Measurements from ENCODE around the gene SLC6A13. TPM values are rescaled to one million over a fixed set of nuclear protein-coding genes. Genes with fewer than 3 reads are reported as not detected.
"Not testable (repeated sequence)": the region's sequence is repeated elsewhere in the genome, so short reads cannot be mapped to it uniquely, and the experiment has no call there.

The SLC6A13 gene
- total RNA-seq, 1 donor from 2014 or later, result 0.44 TPM

- not testable (repeated sequence) for H3K4me3 Mint-ChIP-seq; H3K27me3 Mint-ChIP-seq (ENCODE audit: insufficient read depth)
These were observed 45.6 kb downstream of the SLC6A13 start for GRCh38 chr12:217029-217428.

GRCh38 chr12:215116-215515, 47.5 kb downstream of the SLC6A13 start:
- no peak overlapping the region for H3K4me3 Mint-ChIP-seq
- intact Hi-C loops (cut with micrococcal nuclease), result no loop called here
- no peaks in the 10 kb centered on the region for H3K9me3 Mint-ChIP-seq
- H3K27me3 Mint-ChIP-seq (ENCODE audit: insufficient read depth), result peaks cover 1% of the 10 kb centered on the region
- no peak for DNase-seq (ENCODE audit: low spot score)
- H3K27ac Mint-ChIP-seq, result no peak overlapping the region
- H3K36me3 Mint-ChIP-seq (ENCODE audit: low read depth), result no peaks in the 10 kb centered on the region
- no peaks in the 10 kb centered on the region for H3K4me1 Mint-ChIP-seq (ENCODE audit: low read depth)

More at GRCh38 chr12:217029-217428, 45.6 kb downstream of the SLC6A13 start:
- DNase-seq (ENCODE audit: low spot score); H3K27ac Mint-ChIP-seq; H3K36me3 Mint-ChIP-seq (ENCODE audit: low read depth); H3K9me3 Mint-ChIP-seq; H3K4me1 Mint-ChIP-seq (ENCODE audit: low read depth); intact Hi-C loops (cut with micrococcal nuclease): not testable (repeated sequence)

- intact Hi-C loops (cut with micrococcal nuclease), result no loop called here
- H3K9me3 Mint-ChIP-seq, result no peaks in the 10 kb centered on the region
- no peak within 1 kb of the TSS for H3K27ac Mint-ChIP-seq
- H3K4me3 Mint-ChIP-seq, result no peak within 1 kb of the TSS
- H3K27me3 Mint-ChIP-seq (ENCODE audit: insufficient read depth), result peaks cover 2% of the 10 kb centered on the region
- H3K4me1 Mint-ChIP-seq (ENCODE audit: low read depth), result no peaks in the 10 kb centered on the region
- no peak for DNase-seq (ENCODE audit: low spot score)
- no peaks in the 10 kb centered on the region for H3K36me3 Mint-ChIP-seq (ENCODE audit: low read depth)
These were observed 48.5 kb downstream of the SLC6A13 start, which contains the start of gene SLC6A12 for GRCh38 chr12:214003-214741. Gene SLC6A12 (minus strand): TSS chr12:214157. CDS start chr12:209986, 4,171 bp downstream.

- H3K27me3 Mint-ChIP-seq (ENCODE audit: insufficient read depth), result peaks cover 4% of the 10 kb centered on the region
- no peak for DNase-seq (ENCODE audit: low spot score)
- intact Hi-C loops (cut with micrococcal nuclease), result no loop called here
- no peak overlapping the region for H3K4me3 Mint-ChIP-seq
- H3K4me1 Mint-ChIP-seq (ENCODE audit: low read depth), result no peaks in the 10 kb centered on the region
- H3K9me3 Mint-ChIP-seq, result no peaks in the 10 kb centered on the region
- no peaks in the 10 kb centered on the region for H3K36me3 Mint-ChIP-seq (ENCODE audit: low read depth)
- no peak overlapping the region for H3K27ac Mint-ChIP-seq
These were observed 49.1 kb downstream of the SLC6A13 start for GRCh38 chr12:213527-213932.

- Mint-ChIP-seq H3K9me3 (no peaks in the 10 kb centered on the region), H3K36me3 (ENCODE audit: low read depth) (no peaks in the 10 kb centered on the region), H3K27ac (no peak overlapping the region), H3K27me3 (ENCODE audit: insufficient read depth) (peaks cover 4% of the 10 kb centered on the region), H3K4me3 (no peak overlapping the region), H3K4me1 (ENCODE audit: low read depth) (no peaks in the 10 kb centered on the region)
- intact Hi-C loops (cut with micrococcal nuclease), result no loop called here
- no peak for DNase-seq (ENCODE audit: low spot score)
These were observed 49.7 kb downstream of the SLC6A13 start for GRCh38 chr12:212715-213526.

- H3K27me3 Mint-ChIP-seq (ENCODE audit: insufficient read depth), result peaks cover 4% of the 10 kb centered on the region
- no peaks in the 10 kb centered on the region for H3K36me3 Mint-ChIP-seq (ENCODE audit: low read depth)
- H3K4me3 Mint-ChIP-seq, result no peak overlapping the region
- H3K4me1 Mint-ChIP-seq (ENCODE audit: low read depth), result no peaks in the 10 kb centered on the region
- H3K27ac Mint-ChIP-seq, result no peak overlapping the region
- intact Hi-C loops (cut with micrococcal nuclease), result no loop called here
- H3K9me3 Mint-ChIP-seq, result no peaks in the 10 kb centered on the region
- DNase-seq (ENCODE audit: low spot score), result no peak
These were observed 50.3 kb downstream of the SLC6A13 start for GRCh38 chr12:212415-212714.

GRCh38 chr12:211639-212414, 50.8 kb downstream of the SLC6A13 start:
- intact Hi-C loops (cut with micrococcal nuclease), result no loop called here
- Mint-ChIP-seq H3K4me3 (no peak overlapping the region), H3K36me3 (ENCODE audit: low read depth) (no peaks in the 10 kb centered on the region), H3K27me3 (ENCODE audit: insufficient read depth) (peaks cover 2% of the 10 kb centered on the region), H3K4me1 (ENCODE audit: low read depth) (no peaks in the 10 kb centered on the region), H3K9me3 (no peaks in the 10 kb centered on the region), H3K27ac (no peak overlapping the region)
- DNase-seq (ENCODE audit: low spot score), result no peak

GRCh38 chr12:211142-211465, 51.5 kb downstream of the SLC6A13 start:
- DNase-seq (ENCODE audit: low spot score), result no peak
- no peaks in the 10 kb centered on the region for H3K36me3 Mint-ChIP-seq (ENCODE audit: low read depth)
- no peaks in the 10 kb centered on the region for H3K4me1 Mint-ChIP-seq (ENCODE audit: low read depth)
- H3K27me3 Mint-ChIP-seq (ENCODE audit: insufficient read depth), result peaks cover 2% of the 10 kb centered on the region
- intact Hi-C loops (cut with micrococcal nuclease), result no loop called here
- no peaks in the 10 kb centered on the region for H3K9me3 Mint-ChIP-seq
- H3K4me3 Mint-ChIP-seq, result no peak overlapping the region
- no peak overlapping the region for H3K27ac Mint-ChIP-seq

GRCh38 chr12:210277-211141, 52.1 kb downstream of the SLC6A13 start:
- peaks cover 2% of the 10 kb centered on the region for H3K27me3 Mint-ChIP-seq (ENCODE audit: insufficient read depth)
- no peaks in the 10 kb centered on the region for H3K9me3 Mint-ChIP-seq
- intact Hi-C loops (cut with micrococcal nuclease), result no loop called here

GRCh38 chr12:209851-210250, 52.8 kb downstream of the SLC6A13 start:
- H3K27me3 Mint-ChIP-seq (ENCODE audit: insufficient read depth), result peaks cover 7% of the 10 kb centered on the region
- no peak overlapping the region for H3K27ac Mint-ChIP-seq
- H3K4me1 Mint-ChIP-seq (ENCODE audit: low read depth), result no peaks in the 10 kb centered on the region
- H3K36me3 Mint-ChIP-seq (ENCODE audit: low read depth), result no peaks in the 10 kb centered on the region
- no peak overlapping the region for H3K4me3 Mint-ChIP-seq
- H3K9me3 Mint-ChIP-seq, result no peaks in the 10 kb centered on the region
- no peak for DNase-seq (ENCODE audit: low spot score)
- intact Hi-C loops (cut with micrococcal nuclease), result no loop called here

More at GRCh38 chr12:210277-211141, 52.1 kb downstream of the SLC6A13 start:
- Mint-ChIP-seq H3K4me1 (ENCODE audit: low read depth) (no peaks in the 10 kb centered on the region), H3K4me3 (no peak overlapping the region), H3K36me3 (ENCODE audit: low read depth) (no peaks in the 10 kb centered on the region), H3K27ac (no peak overlapping the region)
- no peak for DNase-seq (ENCODE audit: low spot score)

- Mint-ChIP-seq H3K36me3 (ENCODE audit: low read depth) (no peaks in the 10 kb centered on the region), H3K27me3 (ENCODE audit: insufficient read depth) (peaks cover 12% of the 10 kb centered on the region), H3K9me3 (no peaks in the 10 kb centered on the region), H3K27ac (no peak overlapping the region), H3K4me3 (no peak overlapping the region), H3K4me1 (ENCODE audit: low read depth) (no peaks in the 10 kb centered on the region)
- DNase-seq (ENCODE audit: low spot score), result no peak
- intact Hi-C loops (cut with micrococcal nuclease), result no loop called here
These were observed 53.4 kb downstream of the SLC6A13 start for GRCh38 chr12:209246-209645.

GRCh38 chr12:208813-209212, 53.8 kb downstream of the SLC6A13 start:
- H3K27me3 Mint-ChIP-seq (ENCODE audit: insufficient read depth), result peaks cover 13% of the 10 kb centered on the region
- H3K9me3 Mint-ChIP-seq, result no peaks in the 10 kb centered on the region

More at GRCh38 chr12:208813-209212, 53.8 kb downstream of the SLC6A13 start:
- intact Hi-C loops (cut with micrococcal nuclease), result no loop called here
- DNase-seq (ENCODE audit: low spot score), result no peak
- Mint-ChIP-seq H3K36me3 (ENCODE audit: low read depth) (no peaks in the 10 kb centered on the region), H3K4me3 (no peak overlapping the region), H3K27ac (no peak overlapping the region), H3K4me1 (ENCODE audit: low read depth) (no peaks in the 10 kb centered on the region)
